Prostate gland (tissue), 2 donors: ENCODE data around the gene WNT3A. TPM values are rescaled to one million over a fixed set of nuclear protein-coding genes. Genes with fewer than 3 reads are reported as not detected.

Experiments
- DNase-seq: peaks from one replicate; pipeline ENCODE4 v3.0.0-alpha.2; 2019; ENCODE audit warnings: low spot score
- H3K27ac ChIP-seq, 2 donors: fragments of 200-600 bp; sonication (generic); 2 replicates each; pipeline ENCODE4 v1.5.1; 2017 to 2019
- H3K27me3 ChIP-seq: fragments of 200-600 bp; sonication (generic); replicated peaks from 2 replicates; pipeline ENCODE4 v1.5.1; 2019; ENCODE audit not compliant: insufficient read depth
- H3K36me3 ChIP-seq, 2 donors: fragments of 200-600 bp; sonication (generic); 1 replicate in 1 of 2; 2 replicates in 1 of 2; pipeline versions ENCODE4 v1.5.1 to v1.8.1; 2017 to 2019
- H3K4me1 ChIP-seq: fragments of 200-600 bp; sonication (generic); replicated peaks from 2 replicates; pipeline ENCODE4 v1.5.1; 2019
- H3K4me3 ChIP-seq, 2 donors: fragments of 200-600 bp; sonication (generic); 2 replicates each; pipeline ENCODE4 v1.5.1; 2017 to 2019
- H3K9me3 ChIP-seq: fragments of 200-600 bp; sonication (generic); 2 replicates; pipeline ENCODE4 v1.5.1; 2017
- POLR2A ChIP-seq: fragments of 450-650 bp; IDR thresholded peaks from one replicate; pipeline ENCODE4 v1.6.1; 2016; ENCODE audit warnings: antibody characterized with exemption, mild to moderate bottlenecking
- POLR2AphosphoS5 ChIP-seq: sonication (generic); formaldehyde crosslinking; IDR thresholded peaks from one replicate; pipeline ENCODE4 v1.6.1; 2017; ENCODE audit warnings: antibody characterized with exemption
- WGBS: methylation state at CpG from one replicate; pipeline ENCODE4 v1.1.5; 2018; 5-methylcytosine and 5-hydroxymethylcytosine counted together
- intact Hi-C: fragments of 100-400 bp; cut with DNase I; formaldehyde crosslinking; loops from one replicate; pipeline ENCODE4 v1.14.2; 2022
- total RNA-seq, 2 donors: library from RNA; depleted of rRNA; stranded (reverse); fragments of >200 nt; gene quantifications; one replicate each; pipeline ENCODE4 v1.1.0, GENCODE V29; 2016
- TF ChIP-seq, protein P1 (sequence below), 4 experiments: fragments of 200-600 bp in 2 of 4; fragments of 450-650 bp in 2 of 4; sonication (generic) in 2 of 4; IDR thresholded peaks; 1 replicate in 3 of 4; 2 replicates in 1 of 4; pipeline ENCODE4 v1.5.1; 2016 to 2019; ENCODE audit warnings: antibody characterized with exemption in 4 of 4, mild to moderate bottlenecking in 2 of 4, moderate library complexity in 2 of 4

WNT3A gene
- total RNA-seq, 2 donors from 2014 or later: 2.4 to 4.8 TPM

DNA sequence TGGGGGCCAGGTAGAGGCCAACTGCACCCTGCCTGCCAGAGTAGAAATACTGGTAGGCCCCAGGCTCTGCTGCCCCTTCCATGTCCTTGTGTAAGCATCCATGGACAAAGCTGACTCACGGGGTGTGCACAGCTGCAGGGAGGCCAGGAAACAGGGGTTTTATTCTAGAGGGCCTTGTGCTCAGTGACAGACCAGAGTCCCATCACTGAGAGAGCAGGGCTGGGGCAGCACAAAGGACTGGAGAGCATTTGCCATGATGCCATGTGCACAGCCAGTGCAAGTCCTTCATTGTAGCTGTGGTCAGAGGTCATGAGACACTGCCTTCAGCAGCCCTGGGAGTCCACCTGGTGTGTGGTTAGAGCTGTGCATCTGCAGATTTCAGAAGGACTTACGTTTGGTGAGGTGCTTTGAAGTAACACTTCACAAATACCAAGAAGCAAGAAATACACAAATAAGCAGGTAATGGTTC lies 83.8 kb downstream of the WNT3A start:
- no peak overlapping the region for H3K4me3 ChIP-seq
- H3K27ac ChIP-seq: no peak overlapping the region
- no peaks in the 10 kb centered on the region for H3K9me3 ChIP-seq
- 22% methylated on average over 2 of the region's 2 CpGs for whole genome bisulfite sequencing
- peaks cover 57% of the 10 kb centered on the region for H3K4me1 ChIP-seq
- TF ChIP-seq POLR2A: no peak
- TF ChIP-seq, protein P1, sequence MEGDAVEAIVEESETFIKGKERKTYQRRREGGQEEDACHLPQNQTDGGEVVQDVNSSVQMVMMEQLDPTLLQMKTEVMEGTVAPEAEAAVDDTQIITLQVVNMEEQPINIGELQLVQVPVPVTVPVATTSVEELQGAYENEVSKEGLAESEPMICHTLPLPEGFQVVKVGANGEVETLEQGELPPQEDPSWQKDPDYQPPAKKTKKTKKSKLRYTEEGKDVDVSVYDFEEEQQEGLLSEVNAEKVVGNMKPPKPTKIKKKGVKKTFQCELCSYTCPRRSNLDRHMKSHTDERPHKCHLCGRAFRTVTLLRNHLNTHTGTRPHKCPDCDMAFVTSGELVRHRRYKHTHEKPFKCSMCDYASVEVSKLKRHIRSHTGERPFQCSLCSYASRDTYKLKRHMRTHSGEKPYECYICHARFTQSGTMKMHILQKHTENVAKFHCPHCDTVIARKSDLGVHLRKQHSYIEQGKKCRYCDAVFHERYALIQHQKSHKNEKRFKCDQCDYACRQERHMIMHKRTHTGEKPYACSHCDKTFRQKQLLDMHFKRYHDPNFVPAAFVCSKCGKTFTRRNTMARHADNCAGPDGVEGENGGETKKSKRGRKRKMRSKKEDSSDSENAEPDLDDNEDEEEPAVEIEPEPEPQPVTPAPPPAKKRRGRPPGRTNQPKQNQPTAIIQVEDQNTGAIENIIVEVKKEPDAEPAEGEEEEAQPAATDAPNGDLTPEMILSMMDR (IDR thresholded peaks at IDR 0.05): no peak
- TF ChIP-seq POLR2AphosphoS5: no peak
- no peaks in the 10 kb centered on the region for H3K36me3 ChIP-seq
- no peaks in the 10 kb centered on the region for H3K27me3 ChIP-seq
- intact Hi-C loops: no loop called here
- no peak for DNase-seq

DNA sequence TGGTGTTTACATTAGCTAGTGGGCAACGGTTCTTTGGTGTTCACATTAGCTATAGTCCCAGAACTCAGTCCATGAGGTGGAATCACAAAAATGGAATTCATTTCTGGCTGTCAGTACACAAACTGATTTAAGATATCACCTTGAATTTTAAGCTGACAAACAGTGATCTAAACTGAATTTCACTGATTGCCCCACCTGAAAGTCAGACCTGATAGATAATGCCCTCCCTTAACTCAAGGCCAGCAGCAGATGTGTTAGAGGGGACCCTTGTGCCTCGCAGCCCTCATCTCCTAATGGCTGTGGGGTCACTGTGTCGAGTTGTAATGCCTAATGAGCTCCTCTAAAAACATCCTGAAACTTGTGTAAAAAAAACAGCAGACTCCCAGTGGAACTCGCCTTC lies 84.3 kb downstream of the WNT3A start:
- no peak for TF ChIP-seq POLR2A
- TF ChIP-seq POLR2AphosphoS5: no peak
- TF ChIP-seq, protein P1 (IDR thresholded peaks at IDR 0.05): no peak
- no peak for DNase-seq
- peaks cover 53% of the 10 kb centered on the region for H3K4me1 ChIP-seq
- H3K27ac ChIP-seq: no peak overlapping the region
- no peaks in the 10 kb centered on the region for H3K27me3 ChIP-seq
- WGBS: 34% methylated on average over 4 of the region's 4 CpGs
- no peaks in the 10 kb centered on the region for H3K9me3 ChIP-seq
- intact Hi-C loops: no loop called here
- no peaks in the 10 kb centered on the region for H3K36me3 ChIP-seq
- H3K4me3 ChIP-seq: no peak overlapping the region

DNA sequence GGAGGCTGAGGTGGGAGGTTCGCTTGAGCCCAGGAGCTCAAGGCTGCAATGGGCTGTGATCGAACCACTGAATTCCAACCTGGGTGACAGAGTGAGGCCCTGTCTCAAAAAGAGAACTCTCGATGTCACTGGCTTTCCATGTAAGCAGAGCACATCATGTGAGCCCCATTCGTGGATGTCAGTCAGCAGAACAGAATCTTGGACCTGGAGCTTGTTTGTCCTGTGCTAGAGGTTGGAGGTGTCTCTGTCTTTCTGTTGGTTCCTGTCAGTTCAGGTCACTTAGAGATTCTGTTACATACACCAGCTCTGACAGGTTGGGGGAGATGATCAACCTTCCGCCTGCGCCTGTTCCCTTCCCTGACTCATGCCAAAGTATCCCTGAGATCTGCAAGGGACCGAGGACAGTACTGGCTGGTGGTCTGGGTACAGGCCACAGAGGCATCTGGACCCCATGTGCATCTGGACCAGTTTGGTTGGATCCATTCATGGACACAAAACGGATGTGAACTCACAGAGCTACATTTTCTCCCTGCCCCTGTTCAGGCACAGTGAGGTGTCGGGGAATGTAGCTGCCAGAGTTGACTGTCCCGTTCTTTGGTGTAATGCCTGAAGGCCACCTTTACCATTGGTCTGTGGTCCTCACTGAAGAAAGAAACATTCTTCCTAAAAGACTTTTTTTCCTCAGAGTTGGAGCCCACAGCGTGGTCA lies 85.7 kb downstream of the WNT3A start:
- Histone ChIP-seq H3K9me3 (no peaks in the 10 kb centered on the region), H3K4me3 (no peak overlapping the region), H3K27ac (no peak overlapping the region), H3K36me3 (peaks cover 0 to 5% of the 10 kb centered on the region in 2 donors), H3K27me3 (no peaks in the 10 kb centered on the region), H3K4me1 (peaks cover 43% of the 10 kb centered on the region)
- DNase-seq: no peak
- 66% methylated on average over 11 of the region's 11 CpGs for WGBS
- no peak for TF ChIP-seq POLR2A
- intact Hi-C loops: no loop called here

DNA sequence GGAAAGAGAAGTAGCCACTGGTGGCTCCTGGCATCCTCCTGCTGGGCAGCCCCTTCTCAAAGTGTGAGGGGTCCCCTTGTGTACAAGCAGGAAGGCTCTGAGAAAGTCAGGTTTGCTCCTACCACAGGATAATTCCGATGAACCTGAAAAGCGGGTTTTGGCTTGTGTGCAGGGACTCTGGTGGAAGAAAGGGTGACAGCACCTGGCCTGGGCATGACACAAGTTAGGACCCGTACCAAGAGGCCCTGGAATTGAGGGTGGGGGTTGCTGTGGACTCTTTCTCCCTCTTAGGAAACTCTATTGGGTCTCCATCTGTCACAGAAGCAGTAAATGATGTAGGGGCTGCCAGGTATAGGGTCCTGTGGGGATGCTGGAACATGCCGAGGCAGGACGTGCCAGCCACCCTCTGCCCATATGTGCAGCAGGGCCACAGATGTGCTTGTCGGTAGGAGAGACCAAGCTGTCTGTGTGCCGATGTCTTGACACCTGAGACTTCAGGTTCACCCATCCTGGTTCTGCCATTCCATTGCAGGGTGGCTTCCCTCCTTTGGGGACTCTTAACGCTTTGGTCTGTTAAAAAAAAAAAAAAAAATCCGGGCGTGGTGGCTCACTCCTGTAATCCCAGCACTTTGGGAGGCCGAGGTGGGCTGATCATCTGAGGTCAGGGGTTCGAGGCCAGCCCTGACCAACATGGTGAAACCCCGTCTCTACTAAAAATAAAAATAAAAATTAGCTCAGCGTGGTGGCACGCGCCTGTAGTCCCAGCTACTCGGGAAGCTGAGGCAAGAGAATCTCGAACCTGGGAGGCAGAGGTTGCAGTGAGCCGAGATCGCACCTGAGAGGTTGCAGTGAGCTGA lies 86.5 kb downstream of the WNT3A start:
- intact Hi-C loops: no loop called here
- no peak overlapping the region for H3K4me3 ChIP-seq
- H3K27me3 ChIP-seq: no peaks in the 10 kb centered on the region
- WGBS: 64% methylated on average over 20 of the region's 20 CpGs
- H3K36me3 ChIP-seq: peaks cover 4 to 13% of the 10 kb centered on the region in 2 donors
- DNase-seq: no peak
- H3K4me1 ChIP-seq: peaks cover 35% of the 10 kb centered on the region
- no peaks in the 10 kb centered on the region for H3K9me3 ChIP-seq
- no peak overlapping the region for H3K27ac ChIP-seq
- TF ChIP-seq POLR2AphosphoS5 (no peak), POLR2A (no peak)
- TF ChIP-seq, protein P1 (IDR thresholded peaks at IDR 0.05): no peak

DNA sequence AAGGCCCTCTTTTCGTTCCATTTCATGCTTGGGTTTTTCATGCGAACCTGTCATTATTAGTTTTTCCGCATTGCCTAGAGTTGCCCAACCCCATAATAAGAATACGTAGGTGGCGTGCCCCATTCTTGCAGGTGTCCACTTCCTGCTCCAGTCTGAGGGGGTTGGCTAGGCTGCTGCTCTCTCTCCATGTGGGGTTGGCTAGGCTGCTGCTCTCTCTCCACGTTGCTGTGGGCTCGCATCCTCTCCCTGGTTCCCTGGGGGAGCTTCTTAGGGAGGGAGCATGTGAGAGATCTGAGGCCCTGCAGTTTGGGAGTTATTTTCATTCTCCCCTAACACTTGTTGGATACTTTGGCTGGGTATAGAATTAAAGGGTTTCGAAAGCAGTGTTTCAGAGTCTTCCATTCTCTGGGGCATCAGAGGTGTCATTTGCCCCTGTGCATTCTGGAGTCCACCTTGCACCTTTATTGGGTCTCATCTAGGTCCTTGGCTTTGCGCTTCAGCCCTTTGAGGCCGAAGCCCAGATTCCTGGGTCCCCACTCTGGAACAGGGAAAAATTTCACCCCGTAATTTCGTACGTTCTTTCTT lies 87.7 kb downstream of the WNT3A start:
- Histone ChIP-seq H3K9me3 (no peaks in the 10 kb centered on the region), H3K4me3 (no peak overlapping the region), H3K27me3 (no peaks in the 10 kb centered on the region), H3K36me3 (peaks cover 9 to 23% of the 10 kb centered on the region in 2 donors), H3K27ac (no peak overlapping the region), H3K4me1 (peaks cover 22% of the 10 kb centered on the region)
- 95% methylated on average over 13 of the region's 13 CpGs for WGBS
- intact Hi-C loops: no loop called here
- DNase-seq: no peak
- TF ChIP-seq, protein P1 (IDR thresholded peaks at IDR 0.05): no peak
- no peak for TF ChIP-seq POLR2A
- no peak for TF ChIP-seq POLR2AphosphoS5
